Coronary artery (tissue), 2 donors: ENCODE data around the gene POU5F1.

Source experiments
- DNase-seq: peaks from one replicate; pipeline ENCODE4 v3.0.0-alpha.2; 2017; ENCODE audit warnings: low spot score
- H3K27ac ChIP-seq, 2 donors: fragments of 200-600 bp; sonication (generic); one replicate each; pipeline ENCODE4 v1.5.1; 2016 to 2019
- H3K4me3 ChIP-seq: fragments of 200-600 bp; sonication (generic); 2 replicates; pipeline ENCODE4 v1.5.1; 2016; ENCODE audit warnings: mild to moderate bottlenecking, moderate library complexity
- CTCF ChIP-seq: fragments of 200-600 bp; sonication (generic); IDR thresholded peaks from one replicate; pipeline ENCODE4 v1.5.1; 2019; ENCODE audit warnings: antibody characterized with exemption

The POU5F1 gene

DNA sequence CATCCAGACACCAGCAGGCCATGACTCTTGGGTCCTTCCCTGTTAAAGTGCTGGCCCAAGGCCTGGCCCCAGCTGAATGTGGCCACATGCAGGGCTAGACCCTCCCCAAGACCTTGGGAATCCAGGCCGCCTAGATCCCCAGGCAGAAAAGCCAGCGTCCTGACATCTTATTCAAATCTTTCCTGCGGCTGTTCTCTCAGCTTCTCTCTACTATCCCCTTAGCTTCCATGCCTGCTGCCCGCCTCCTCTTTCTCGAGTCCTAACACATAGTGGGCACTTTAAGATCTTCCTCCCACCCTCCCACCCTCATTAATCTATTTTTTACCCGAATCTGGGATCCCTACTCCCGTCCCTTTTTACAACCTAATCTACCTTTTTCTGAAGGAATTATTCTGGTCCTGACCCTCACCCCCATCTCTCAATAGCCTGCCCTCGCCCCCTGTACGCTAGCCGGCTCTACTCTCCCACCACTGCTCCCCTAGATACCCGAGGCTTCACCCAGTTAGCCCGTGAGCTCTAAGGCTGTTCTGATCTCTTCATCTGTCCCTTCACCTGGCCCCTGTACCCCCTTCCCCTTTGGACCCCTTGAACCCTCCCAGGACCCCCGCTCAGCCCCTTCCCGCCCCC lies 12.9 kb downstream of the POU5F1 start, which contains the start of gene CCHCR1:
Gene CCHCR1 (minus strand): TSS at position 290 of the 627 bp plus-strand sequence. CDS start 202 bp downstream, at position 88.
- Histone ChIP-seq H3K4me3 (peak within 1 kb of the TSS; percentile 82), H3K27ac (peak within 1 kb of the TSS; percentile 63 to 88)
- no peak for DNase-seq
- no peak for TF ChIP-seq CTCF

GRCh38 chr6:31156641-31157040 lies 13.8 kb downstream of the POU5F1 start:
- H3K27ac ChIP-seq = no peak overlapping the region
- no peak for DNase-seq
- H3K4me3 ChIP-seq = no peak overlapping the region
- no peak for TF ChIP-seq CTCF

DNA sequence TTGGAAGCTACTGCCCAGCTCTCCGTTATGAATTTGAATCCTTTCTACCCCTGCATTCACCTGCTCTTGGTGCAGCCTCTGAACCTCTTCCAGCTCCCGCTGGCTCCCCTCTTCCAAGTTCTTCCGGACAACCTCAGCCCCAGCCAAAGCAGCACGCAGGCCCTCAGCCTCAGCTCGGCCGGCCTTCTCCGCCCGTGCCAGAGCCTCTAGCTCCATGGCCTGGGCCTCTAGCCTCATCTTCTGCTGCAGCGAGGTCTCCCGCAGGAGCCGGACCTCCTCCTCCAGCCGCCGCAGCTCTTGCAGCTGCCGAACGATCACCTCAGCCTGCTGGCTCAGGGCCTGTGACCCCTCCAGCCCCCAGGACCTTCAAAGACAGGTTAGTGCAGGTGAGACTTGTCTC lies 16.0 kb downstream of the POU5F1 start:
- TF ChIP-seq CTCF = no peak
- H3K27ac ChIP-seq = no peak overlapping the region
- DNase-seq = no peak
- H3K4me3 ChIP-seq = no peak overlapping the region

DNA sequence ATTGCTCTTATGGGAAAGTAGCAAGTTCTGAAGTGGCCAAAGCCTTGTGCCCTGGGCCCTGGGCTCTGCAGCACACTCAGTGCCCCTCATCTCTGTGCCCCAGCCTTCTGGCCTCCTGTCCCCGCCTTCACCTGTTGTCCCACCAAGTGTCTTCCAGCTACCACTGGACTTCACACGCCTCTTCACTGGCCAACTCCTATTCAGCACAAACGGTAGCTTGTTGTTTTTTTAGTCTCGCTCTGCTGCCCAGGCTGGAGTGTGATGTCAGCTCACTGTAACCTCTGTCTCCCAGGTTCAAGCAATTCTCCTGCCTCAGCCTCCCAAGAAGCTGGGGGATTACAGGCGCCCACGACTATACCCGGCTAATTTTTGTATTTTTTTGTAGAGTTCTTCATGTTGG lies 17.7 kb downstream of the POU5F1 start:
- no peak for DNase-seq
- TF ChIP-seq CTCF = no peak
- no peak overlapping the region for H3K4me3 ChIP-seq
- H3K27ac ChIP-seq = no peak overlapping the region

- Histone ChIP-seq H3K4me3 (no peak overlapping the region), H3K27ac (no peak overlapping the region)
- no peak for DNase-seq
- TF ChIP-seq CTCF = no peak
Measured at GRCh38 chr6:31149827-31150447, 20.5 kb downstream of the POU5F1 start.

GRCh38 chr6:31145386-31145785 lies 25.1 kb downstream of the POU5F1 start:
- H3K27ac ChIP-seq = no peak overlapping the region
- H3K4me3 ChIP-seq = no peak overlapping the region
- DNase-seq = no peak
- no peak for TF ChIP-seq CTCF

GRCh38 chr6:31144970-31145340 lies 25.5 kb downstream of the POU5F1 start:
- no peak for TF ChIP-seq CTCF
- no peak overlapping the region for H3K27ac ChIP-seq
- no peak overlapping the region for H3K4me3 ChIP-seq
- no peak for DNase-seq
